ENCODE data around the gene ESF1. TPM values are rescaled to one million over a fixed set of nuclear protein-coding genes. Genes with fewer than 3 reads are reported as not detected.

ESF1 gene
- total RNA-seq, 1 experiment from 2014 or later, result 36.9 TPM

- H3K9ac ChIP-seq (ENCODE audit: extremely low read depth, insufficient read length, low read length), result no peak overlapping the region
- no peak overlapping the region for H2BK12ac ChIP-seq (ENCODE audit: insufficient read length, low read depth, low read length)
- no peak overlapping the region for H2BK120ac ChIP-seq (ENCODE audit: low read depth, low read length, poor library complexity, severe bottlenecking)
- H3K36me3 Mint-ChIP-seq (ENCODE audit: insufficient read depth in 1 of 3, low read depth in 3 of 3), result peaks cover 30 to 83% (median 73%) of the 10 kb centered on the region in 3 experiments; a peak in 6 of 7 replicates
- H2BK5ac ChIP-seq (ENCODE audit: insufficient read length, low read length), result no peak overlapping the region
- no peak overlapping the region for H4K91ac ChIP-seq (ENCODE audit: insufficient read length, low read depth, low read length)
- H3K14ac ChIP-seq (ENCODE audit: insufficient read depth, low read length), result no peak overlapping the region
- no peaks in the 10 kb centered on the region for H3K27me3 ChIP-seq (ENCODE audit: insufficient read depth, low read length)
- H3K4me1 Mint-ChIP-seq, result no peaks in the 10 kb centered on the region
- 0 out of 7 replicates have a peak overlapping the region, but pooled peaks of 1 of the 3 experiments have one; percentile 16 for H3K27ac Mint-ChIP-seq
- no peak overlapping the region for H2AK5ac ChIP-seq (ENCODE audit: insufficient read length, low read length)
- H3K23me2 ChIP-seq (ENCODE audit: insufficient read length, low read depth, low read length, poor library complexity, severe bottlenecking), result no peaks in the 10 kb centered on the region
- no peaks in the 10 kb centered on the region for H3K79me2 ChIP-seq (ENCODE audit: insufficient read depth, low read length)
- H3T11ph ChIP-seq (ENCODE audit: low read length), result no peak overlapping the region
- no peak overlapping the region for H3K4ac ChIP-seq (ENCODE audit: low read depth, low read length)
- no peaks in the 10 kb centered on the region for H3K27me3 Mint-ChIP-seq (ENCODE audit: low read depth)
- H3K79me1 ChIP-seq (ENCODE audit: insufficient read depth, low read depth, low read length, poor library complexity, severe bottlenecking), result peaks cover 4% of the 10 kb centered on the region
- no peak overlapping the region for H4K8ac ChIP-seq (replicated peaks; ENCODE audit: insufficient read length, low read depth, low read length)
- no peak overlapping the region for H3K18ac ChIP-seq (ENCODE audit: insufficient read length, low read depth, low read length)
- no peak overlapping the region for H3K23ac ChIP-seq (ENCODE audit: insufficient read length, low read depth, low read length)
- no CpG with 5 or more reads among the region's 5 CpGs for WGBS (ENCODE audit: extremely low coverage, insufficient read length, low lambda C conversion rate)
- H4K5ac ChIP-seq (ENCODE audit: insufficient read length, low read depth, low read length), result no peak overlapping the region
- TF ChIP-seq CTCF (conservative IDR thresholded peaks at IDR 0.05), result no peak
- no peak overlapping the region for H2AFZ ChIP-seq (ENCODE audit: low read length)
- no peak overlapping the region for H2BK20ac ChIP-seq (ENCODE audit: low read depth, low read length, poor library complexity, severe bottlenecking)
- no peak overlapping the region for H3K56ac ChIP-seq (ENCODE audit: insufficient read length, low read depth, low read length)
- no peak overlapping the region for H3K4me3 Mint-ChIP-seq
- no peak overlapping the region for H3K27ac ChIP-seq (ENCODE audit: insufficient read length, low read depth, low read length)
- no peaks in the 10 kb centered on the region for H3K9me3 ChIP-seq (ENCODE audit: control insufficient read depth, low read depth, low read length)
- H3K4me1 ChIP-seq (ENCODE audit: insufficient read depth, low read length), result no peaks in the 10 kb centered on the region
- H4K20me1 ChIP-seq (ENCODE audit: control insufficient read depth, insufficient read depth, insufficient read length), result no peaks in the 10 kb centered on the region
- H2BK15ac ChIP-seq (ENCODE audit: low read depth, low read length), result no peak overlapping the region
- H3K9me3 Mint-ChIP-seq, result no peaks in the 10 kb centered on the region
- DNase-seq, result no peak
- H3K4me2 ChIP-seq (ENCODE audit: insufficient read depth, insufficient read length, low read length), result no peak overlapping the region
Measured at GRCh38 chr20:13799040-13799439, 14.3 kb upstream of the ESF1 start.

All from H9 (cell line).